GM21737 (cell line): ENCODE measurements around the gene TCEA3.

Experiments used
- ATAC-seq: cut with Tn5 transposase; IDR thresholded peaks from one replicate; pipeline ENCODE4 v1.9.1; 2021; ENCODE audit warnings: mild to moderate bottlenecking, moderate library complexity; ENCODE audit not compliant: unreplicated experiment

Gene TCEA3

DNA sequence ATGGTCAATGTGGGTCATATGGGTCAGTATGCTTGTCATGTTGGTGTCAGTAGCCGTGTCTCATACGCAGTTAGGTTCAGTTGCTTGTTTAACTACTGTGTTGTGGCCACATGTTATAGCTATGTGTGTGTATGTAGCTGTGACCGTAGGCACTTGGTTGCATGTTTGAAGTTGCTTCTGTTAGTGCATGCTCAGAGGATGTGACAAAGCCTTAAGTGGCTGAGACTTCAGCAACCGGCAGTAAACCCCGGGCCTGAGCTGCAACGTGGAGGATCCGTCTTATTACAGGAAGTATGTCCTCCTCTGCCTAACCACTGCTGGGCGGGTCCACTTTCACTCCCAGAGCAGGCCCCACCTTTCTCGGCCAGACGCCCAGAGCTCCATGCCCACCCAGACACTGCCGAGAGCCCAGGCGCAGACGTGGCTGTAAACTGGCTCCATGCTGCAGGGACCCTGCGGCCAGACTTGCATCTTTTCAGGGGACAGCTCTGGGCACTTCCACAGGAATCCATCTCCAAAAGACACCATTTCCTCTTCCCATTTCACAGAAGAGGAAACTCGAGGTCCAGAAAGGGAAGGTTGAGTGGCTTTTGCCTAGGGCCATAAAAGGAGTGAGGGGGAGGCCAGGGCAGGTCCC is 2.2 kb downstream of the TCEA3 start:
- ATAC-seq: no peak

DNA sequence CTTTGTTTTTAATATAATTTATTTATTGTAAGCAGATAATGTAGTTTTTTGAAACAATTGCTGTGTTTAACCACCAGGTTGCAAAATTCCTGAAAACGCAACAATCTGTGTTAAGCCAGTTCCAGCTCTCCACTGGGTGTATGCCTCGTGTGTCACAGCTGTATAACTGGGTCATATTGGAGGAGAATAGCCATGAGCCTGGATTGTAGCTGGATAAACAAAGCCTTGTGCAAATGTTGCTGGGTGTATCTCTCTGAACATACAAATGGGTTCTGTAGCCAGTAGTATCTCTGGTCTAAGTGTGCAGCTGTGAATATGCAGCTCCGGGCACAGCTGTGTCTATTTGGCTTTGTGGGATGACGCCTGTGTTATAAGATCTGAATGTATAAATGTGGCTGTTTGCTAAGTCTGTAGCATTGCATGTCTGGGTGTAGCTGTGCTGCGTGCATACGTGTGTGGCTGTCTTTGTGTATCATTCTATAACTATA is 2.8 kb downstream of the TCEA3 start:
- ATAC-seq: no peak

DNA sequence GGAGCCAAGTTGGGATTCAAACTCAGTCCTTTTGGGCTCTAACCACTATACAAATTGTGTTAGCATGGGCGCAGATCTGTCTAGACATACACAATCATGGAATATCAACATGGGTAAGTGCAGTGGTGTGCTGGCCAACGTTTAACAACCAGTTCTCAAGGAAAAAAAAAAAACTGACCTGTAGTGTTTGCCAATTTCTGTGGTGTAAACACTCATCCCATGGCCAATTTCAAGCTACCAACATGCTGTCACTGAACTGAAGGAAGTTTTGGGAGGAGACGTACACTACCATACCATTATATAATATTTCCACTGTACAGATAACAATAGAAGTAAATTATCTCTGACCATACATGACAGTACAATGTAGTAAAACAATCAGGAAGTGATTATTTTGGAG is 3.2 kb downstream of the TCEA3 start:
- ATAC-seq: no peak

DNA sequence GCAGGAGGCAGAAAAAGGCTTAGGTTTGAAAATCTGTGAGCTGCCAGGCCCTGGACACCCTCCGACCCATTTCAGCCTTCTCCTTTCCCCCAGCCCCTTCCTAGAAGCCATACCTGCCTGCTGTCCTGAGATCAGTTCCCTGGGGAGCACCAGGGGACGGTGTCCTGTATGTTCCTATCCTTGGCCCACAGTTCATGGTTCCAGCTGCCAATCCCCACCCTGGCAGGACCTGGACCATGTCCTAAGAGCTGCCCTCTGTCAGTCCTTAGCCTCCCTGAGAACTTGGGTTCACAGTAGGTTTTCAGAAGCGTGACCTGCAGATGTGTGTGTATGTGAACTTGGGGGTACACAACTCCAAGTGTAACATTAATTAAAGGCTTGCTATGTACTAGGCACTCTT is 3.8 kb downstream of the TCEA3 start:
- ATAC-seq: no peak

DNA sequence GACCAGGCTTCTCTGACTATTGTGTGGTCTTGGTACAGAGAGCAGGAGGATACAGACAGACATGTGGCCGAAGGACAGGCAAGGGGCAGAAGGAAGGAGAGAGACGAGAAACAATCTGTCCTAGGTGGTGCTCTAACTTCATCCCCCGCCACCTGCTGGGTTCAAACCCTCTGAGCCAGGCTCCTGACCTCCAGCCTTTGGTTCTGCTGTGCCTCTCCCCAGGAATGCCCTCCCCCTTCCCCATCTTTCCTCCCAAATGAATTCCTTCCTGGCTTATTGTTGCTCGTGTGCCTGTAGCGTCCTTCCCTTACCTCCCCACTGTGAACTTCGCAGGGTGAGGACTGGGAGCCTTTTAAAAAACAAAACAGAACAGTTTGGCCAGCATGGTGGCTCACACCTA is 5.4 kb downstream of the TCEA3 start:
- ATAC-seq: no peak

DNA sequence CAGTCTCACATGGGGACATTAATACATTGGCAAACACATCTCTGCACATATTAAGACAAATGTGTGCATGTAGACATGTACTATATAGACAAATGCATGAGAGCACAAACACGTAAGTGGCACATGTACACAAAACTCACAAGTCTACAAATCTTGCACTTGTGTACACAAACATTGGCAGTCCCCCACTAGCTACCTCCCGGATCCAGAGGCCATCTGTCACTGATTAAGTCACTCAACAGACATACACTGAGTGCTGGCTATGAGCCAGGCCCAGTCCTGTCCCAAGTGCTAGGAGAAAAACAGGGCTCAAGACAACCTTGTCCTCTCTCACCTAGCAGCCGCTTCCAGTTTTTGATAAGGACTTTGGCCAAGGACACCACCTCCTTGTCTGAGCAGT is 7.0 kb downstream of the TCEA3 start:
- no peak for ATAC-seq

DNA sequence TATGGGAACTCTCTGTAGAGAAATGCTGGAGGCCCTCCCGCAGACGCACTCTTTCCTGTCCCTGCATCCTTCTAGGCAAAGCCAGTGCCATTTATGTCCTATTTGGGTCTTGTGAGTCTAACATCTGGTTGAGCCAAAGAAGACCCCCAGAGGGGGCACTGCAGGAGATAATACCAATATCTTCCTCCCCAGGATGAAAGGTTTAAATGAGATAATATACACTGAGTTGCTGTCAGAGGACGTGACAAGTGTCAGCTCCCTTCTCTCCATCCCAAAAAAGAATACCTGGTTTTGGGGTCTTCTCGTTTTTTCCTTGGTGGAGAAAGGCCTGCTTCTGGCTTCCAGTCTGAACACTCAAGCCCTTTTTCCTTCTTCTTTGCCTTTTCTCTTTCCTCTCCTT is 7.6 kb downstream of the TCEA3 start:
- no peak for ATAC-seq

DNA sequence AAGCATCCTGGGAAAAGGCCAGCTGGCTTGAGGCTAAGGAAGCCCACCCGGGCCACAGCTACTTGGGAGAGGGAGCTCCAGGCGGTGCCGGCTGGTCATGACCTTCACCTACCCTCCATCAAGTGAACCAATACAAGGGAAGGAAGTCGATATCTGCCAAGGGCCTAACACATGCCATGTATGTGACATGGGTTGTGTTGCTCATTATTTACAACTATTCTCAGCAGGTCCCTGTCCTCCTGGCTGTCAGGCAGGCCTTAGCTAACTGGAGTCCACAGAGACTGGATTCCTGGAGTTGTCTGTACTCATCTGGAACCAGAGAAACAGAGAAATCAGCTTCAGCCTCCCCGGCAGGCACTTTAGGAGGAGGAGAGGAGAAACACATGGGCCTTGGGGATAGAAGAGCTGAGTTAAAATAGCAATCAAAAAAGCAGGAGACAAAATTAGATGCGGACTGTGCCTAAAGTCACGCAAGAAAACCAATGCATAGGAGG is 15.7 kb downstream of the TCEA3 start:
- no peak for ATAC-seq

DNA sequence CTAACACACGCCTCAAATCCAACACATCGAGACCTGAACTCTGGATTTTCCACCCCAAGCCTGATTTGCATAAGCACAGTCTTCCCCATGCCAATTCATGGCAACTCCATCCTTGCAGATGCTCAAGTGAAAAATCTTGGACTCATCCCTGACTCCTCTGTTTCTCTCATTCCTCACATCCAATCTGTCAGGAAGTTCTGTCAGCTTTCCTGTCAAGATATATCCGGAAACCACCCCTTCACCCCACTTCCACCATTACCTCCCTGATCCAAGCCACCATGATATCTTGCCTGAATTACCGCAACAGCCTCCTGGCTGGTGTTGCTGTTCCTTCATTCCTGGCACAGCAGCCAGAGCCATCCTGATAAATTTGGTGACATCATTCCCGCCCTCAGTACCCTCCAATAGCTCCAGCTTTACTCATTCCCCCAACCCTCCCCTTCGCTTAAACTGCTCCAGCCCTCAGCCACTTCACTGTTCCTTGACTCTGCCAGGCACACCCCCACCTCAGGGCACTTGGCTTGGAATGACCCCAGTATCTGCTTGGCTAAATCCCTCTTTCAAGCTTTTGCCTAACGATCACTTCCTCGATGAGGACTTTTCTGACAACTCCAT is 17.4 kb downstream of the TCEA3 start:
- ATAC-seq: no peak

DNA sequence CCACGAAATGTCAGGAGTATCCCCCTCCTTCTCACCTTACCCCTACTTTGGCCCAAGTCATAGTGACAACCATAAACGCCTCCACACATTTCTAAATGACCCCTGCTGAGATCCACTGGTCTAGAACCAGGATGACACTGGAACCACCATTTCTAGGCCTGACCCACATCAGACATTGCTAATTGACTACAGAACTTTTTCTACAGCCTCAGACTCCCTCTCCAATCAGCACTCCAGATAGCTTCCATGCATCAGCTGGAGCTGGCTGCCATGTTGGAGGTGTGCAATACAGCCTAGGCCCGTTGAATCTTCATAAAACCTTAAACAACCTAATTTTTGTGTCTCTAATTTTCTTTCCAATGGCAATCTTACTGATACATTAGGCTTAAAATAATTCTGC is 18.6 kb downstream of the TCEA3 start:
- no peak for ATAC-seq

DNA sequence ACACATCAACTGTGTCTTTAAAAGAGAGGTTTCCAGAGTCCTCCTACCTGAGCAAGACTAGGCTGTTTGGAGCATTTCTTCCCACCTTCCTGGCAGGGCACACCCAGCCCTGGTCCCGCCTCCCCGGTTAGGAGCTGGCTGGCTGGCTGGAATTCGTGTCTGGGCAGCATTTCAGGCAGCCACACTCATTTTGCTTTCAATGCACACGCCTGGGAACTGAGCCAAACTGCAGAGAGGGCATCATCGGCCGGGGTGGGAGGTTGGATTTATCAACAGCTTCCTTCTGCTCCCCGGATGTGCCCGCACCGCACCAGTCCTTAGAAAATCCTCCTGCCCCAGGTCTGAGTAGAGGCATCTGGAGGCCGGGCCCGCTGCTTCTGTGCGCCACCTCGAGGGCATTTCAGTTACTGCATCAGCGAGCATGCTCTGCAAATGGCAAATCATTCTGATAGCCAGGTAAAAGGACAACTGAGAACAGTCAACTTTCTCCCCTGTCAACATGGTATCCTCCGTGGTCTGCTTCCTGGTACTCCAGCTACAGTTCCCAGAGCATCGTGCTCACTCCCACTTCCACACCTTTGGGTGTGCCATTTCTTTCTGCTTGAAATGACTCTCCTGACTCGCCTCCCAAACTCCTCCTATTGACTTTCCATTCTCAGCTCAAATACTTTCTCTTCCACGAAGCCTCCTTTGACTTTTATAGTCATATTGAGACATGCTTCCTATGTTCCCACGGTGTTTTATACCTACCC is 20.6 kb downstream of the TCEA3 start:
- ATAC-seq: no peak

DNA sequence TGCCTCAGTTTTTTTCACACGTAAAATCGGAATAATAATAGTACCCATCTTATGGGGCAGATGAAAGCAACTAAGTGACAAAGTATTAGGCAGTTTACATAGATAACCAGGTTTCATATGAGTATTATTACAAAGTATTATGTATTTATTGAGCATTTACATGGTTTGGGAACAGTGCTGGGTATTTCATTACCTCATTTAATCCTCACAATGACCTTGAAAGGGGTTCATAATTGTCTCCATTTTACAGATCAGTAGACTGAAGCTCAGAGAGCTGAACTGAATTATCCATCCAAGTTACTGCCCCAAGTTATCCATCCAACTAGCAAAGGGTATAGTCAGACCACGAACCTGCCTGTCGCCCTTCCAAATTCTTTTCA is 21.2 kb downstream of the TCEA3 start:
- ATAC-seq: no peak

DNA sequence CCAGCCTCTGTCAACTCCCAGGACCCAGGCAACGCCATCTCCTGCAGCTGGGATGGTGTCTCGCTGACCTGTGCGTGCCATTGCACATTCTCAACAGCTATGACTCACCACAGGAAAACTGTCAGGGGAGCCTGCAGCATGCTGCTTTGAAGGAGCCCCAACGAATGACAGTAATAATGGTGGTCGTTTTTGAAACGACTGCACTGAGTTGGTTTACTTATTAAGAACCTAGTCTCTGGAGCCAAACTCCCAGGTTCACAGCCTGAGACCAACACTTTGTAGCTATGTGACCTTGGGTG is 21.6 kb downstream of the TCEA3 start:
- ATAC-seq: no peak

DNA sequence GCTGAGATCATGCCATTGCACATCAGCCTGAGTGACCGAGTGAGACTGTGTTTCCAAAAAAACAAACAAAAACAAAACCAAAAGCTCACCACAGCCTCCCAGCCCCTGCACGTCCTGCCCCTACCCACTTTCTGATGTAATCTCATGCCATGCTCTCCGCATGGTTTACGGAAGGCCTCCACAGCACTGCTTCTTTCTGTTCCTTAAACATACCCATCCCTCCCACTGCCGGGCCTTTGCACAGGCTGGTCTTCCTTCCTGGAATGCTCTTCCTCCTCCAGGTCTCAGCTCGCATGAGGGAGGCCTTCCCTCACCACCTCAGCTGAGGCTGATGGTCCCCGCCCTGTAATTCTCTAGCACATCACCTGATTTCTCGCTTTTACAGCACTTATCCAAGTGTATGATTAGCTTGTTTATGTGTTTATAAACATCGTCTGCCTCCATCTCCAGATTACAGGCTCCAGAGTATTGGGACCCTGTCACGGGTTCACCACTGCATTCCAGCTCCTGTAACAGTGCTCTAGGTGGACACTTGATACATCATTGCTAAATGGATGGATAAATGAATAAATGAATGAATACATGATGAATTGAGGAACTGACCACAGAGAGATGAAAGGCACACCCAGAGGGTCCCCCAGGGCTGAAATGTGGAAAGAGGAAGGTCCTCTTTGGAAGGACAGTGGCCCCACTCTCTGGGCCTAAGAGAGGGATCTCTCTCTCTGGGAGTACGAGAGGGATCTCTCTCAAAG is 22.1 kb downstream of the TCEA3 start:
- ATAC-seq: no peak

DNA sequence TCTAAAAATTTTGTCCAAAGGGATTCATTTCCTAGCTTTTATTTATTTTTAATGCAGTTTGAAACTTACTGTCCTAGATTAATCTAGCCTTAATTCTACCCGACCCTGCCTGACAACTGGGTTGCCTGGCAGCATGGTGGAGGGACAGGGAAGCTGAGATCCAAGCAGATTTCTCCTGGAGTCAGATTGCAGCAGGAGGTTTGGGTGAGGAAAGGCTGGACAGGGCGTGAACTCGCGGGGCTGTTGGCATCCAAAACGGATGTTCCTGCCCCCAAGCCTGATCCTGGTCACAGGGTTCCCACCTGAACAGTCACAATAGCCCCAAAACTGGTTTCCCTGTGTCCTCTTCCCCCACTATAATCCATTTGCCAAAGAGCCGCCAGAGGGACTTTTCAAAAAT is 23.2 kb downstream of the TCEA3 start:
- ATAC-seq: no peak

DNA sequence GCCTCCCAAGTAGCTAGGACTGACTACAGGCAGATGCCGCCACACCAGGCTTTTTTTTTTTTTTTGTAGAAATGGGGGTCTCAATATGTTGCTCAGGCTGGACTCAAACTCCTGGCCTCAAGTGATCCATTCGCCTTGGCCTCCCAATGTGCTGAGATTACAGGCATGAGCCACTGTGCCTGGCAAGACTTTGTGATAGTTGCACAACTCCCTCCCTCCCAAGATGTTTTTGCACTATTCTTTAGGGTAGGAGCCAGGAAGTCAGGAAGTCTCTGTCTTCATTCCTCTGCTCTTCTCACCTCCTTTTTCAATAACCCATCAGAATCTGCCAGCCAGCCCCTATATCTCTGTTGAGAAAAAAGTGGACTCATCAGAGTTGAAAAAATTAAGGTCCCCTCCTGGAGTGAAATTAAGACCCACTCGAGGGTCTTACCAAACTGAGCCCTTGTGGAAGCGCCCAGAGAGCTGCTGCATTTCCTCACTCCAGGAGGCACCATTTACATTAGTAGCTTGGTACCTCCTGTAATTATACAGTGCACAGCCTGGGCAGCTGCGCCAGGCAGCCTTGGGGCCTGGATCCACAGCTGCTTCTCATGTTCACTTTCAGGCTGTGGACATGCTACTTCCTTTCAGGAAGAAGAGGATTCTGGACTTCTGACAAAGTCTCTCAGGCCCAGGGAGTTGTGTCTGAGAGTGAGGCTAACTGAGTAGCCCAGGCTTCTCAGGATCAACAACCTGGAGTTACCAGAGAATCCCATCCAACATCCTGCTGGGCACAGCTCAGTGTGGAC is 24.0 kb downstream of the TCEA3 start:
- no peak for ATAC-seq

DNA sequence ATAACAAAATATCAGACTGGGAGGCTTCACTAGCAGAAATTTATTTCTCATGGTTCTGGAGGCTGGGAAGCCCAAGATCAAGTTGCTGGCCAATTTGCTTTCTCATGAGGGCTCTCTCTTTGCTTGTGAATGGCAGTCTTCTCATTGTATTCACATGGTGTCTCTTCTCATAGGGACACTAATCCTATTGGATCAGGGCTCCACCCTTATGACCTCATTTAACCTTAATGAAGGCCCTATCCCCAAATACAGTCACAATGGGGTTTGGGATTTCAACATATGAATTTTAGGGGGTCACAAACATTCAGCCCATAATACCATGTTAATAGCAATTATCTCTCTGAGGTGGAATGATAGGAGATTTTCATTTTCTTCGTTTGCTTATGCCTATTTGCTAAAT is 25.3 kb downstream of the TCEA3 start:
- no peak for ATAC-seq

DNA sequence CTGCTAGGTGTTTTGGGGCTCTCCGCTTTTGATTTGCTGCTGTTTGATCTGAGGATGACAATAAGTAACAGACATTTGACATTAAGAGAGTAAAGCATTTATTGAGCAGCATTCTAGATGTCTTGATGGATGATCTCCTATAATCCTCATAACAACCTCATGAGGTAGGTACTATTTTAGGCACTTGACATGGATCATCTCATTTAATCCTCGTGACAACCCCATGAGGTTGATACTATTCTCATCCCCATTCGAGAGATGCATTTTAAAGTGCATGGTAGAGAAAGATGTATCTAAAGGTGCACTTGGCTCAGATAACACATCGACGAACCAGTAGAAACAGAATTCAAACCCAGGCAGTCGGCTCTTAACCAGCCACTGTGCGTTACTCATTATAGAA is 26.6 kb downstream of the TCEA3 start:
- ATAC-seq: no peak

DNA sequence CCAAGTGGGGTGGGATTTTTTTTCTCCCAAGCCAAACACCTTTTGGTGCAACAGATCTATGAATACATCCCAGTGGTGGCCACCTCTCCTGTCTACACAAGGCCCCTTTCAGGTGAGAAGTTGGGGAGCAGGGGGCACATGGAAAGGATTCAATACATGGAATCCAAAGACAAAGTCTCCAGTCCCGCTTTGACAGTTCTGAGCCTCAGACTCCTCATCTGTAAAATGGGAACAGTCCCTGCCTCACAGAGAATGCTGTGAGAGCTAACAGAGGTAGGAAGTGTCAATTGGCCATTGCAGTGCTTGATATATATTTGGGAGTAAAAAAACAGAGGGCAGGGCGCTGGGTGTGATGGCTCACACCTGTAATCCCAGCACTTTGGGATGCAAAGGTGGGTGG is 28.2 kb downstream of the TCEA3 start:
- ATAC-seq: no peak

DNA sequence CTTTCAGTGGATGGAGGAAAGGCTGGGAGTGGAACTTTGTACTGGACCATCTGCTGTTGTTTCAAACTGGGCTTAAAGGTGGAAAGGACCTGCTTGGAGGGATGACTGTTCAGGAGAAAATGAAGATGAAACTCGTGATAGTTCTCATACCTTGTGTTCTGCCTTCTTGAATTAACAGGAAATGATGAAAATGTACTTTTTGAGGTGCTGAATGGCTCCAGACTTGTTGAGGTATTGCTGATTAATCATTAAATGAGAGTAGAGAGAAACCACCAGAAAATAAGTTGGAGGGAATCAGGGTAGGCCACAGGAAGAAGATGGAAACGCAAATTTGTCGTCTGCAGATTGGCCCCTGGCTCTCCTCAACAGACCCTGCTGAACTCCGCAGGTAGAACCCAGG is 28.7 kb downstream of the TCEA3 start:
- ATAC-seq: no peak

DNA sequence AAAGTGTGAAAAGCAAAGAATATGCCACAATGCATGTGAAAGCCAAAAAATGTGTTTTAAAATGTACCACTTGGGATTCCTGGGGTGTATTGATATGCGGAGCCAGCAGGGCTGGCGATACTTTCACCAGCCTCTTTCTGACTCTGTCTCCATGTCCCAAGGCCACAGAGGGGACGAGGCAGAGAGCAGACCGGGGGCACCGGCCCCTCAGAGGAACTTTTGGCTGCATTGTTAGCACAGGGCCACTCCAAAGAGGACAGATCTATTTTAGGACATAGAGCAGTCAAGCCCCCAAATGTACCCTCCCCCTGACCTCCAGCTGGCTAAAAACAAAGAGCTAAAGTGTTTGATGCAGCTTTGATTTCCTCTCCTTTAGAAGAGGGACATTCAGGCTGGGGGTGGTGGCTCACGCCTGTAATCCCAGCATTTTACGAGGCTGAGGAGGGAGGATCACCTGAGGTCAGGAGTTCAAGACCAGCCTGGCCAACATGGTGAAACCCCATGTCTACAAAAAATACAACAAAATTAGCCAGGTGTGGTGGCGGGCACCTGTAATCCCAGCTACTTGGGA is 29.3 kb downstream of the TCEA3 start:
- no peak for ATAC-seq
